Measurements from ENCODE around the gene CIDEB.

The CIDEB gene

DNA sequence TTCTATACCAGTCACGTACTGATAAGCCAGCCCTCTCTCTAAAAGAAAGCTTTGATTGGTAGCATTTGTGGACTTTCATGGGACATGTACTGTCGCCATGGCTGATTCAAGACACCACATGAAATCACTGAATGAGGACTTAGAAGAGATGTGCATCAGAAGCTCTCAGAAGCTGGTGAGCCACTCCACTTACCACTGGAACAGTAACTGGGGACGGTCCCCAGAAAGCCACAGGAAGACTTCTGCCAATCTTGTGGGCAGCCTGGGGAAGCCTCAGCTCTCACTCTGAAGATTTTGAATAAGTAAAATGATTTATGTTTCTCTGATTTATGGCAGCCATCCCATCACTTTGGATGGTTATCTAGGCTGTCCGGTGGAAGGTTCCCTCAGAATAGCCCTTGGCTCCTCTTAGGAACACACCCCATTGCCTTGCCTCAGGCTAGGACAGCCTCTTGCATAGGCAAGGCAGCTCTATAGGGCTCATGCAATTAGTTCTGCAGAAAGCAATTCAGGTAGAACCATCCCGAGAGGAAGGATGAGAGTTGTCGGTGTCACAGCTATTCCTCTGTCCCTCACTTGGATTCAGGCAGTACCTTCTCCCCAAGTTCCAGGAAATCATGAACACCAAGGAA lies 18.0 kb downstream of the CIDEB start:
- no peak for DNase-seq (ENCODE audit: low read depth)

DNA sequence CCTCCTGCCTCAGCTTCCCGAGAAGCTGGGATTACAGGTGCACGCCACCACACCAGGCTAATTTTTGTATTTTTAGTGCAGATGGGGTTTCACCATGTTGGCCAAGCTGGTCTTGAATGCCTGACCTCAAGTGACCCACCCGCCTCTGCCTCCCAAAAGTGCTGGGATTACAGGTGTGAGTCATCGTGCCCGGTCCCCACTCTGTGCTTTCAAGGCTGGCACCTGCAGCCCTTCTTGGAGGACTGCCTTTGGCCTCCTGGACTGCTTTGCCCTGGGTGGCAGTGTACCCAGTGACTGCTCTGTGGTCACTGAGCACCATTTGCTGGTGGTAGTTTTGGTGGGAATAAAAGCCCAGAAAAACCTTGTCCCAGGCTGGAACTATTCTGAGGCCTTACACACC lies 20.8 kb downstream of the CIDEB start:
- no peak for DNase-seq (ENCODE audit: low read depth)
- TF ChIP-seq, protein P1, sequence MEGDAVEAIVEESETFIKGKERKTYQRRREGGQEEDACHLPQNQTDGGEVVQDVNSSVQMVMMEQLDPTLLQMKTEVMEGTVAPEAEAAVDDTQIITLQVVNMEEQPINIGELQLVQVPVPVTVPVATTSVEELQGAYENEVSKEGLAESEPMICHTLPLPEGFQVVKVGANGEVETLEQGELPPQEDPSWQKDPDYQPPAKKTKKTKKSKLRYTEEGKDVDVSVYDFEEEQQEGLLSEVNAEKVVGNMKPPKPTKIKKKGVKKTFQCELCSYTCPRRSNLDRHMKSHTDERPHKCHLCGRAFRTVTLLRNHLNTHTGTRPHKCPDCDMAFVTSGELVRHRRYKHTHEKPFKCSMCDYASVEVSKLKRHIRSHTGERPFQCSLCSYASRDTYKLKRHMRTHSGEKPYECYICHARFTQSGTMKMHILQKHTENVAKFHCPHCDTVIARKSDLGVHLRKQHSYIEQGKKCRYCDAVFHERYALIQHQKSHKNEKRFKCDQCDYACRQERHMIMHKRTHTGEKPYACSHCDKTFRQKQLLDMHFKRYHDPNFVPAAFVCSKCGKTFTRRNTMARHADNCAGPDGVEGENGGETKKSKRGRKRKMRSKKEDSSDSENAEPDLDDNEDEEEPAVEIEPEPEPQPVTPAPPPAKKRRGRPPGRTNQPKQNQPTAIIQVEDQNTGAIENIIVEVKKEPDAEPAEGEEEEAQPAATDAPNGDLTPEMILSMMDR (conservative IDR thresholded peaks at IDR 0.05; ENCODE audit: control insufficient read depth, insufficient read depth, low read depth, low read length): no peak
- no peak overlapping the region for H3K4me3 ChIP-seq (ENCODE audit: control insufficient read depth, low read depth, low read length)

More for the DNA sequence above, 18.0 kb downstream of the CIDEB start:
- TF ChIP-seq, protein P1 (conservative IDR thresholded peaks at IDR 0.05; ENCODE audit: control insufficient read depth, insufficient read depth, low read depth, low read length): no peak
- H3K4me3 ChIP-seq (ENCODE audit: control insufficient read depth, low read depth, low read length): no peak overlapping the region

DNA sequence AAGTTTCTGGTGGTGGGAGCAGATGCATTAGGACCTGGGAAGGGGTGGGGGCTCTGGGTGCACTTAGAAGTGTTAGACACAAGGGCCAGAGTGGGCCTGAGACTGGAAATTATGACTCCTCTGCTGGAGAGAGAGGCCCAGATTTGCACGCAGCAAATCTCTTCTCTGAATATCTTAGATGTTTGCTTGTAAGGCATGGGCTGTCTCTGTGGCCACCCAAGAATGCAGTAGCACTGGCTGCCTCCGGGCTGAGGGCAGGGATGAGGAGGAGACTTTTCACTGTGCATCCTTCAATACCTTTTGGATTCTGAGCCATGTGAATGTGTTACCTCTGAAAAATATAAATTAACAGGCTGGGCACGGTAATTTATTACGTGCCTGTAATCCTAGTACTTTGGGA lies 22.4 kb downstream of the CIDEB start:
- H3K4me3 ChIP-seq (ENCODE audit: control insufficient read depth, low read depth, low read length): no peak overlapping the region
- DNase-seq (ENCODE audit: low read depth): no peak
- TF ChIP-seq, protein P1 (conservative IDR thresholded peaks at IDR 0.05; ENCODE audit: control insufficient read depth, insufficient read depth, low read depth, low read length): no peak

DNA sequence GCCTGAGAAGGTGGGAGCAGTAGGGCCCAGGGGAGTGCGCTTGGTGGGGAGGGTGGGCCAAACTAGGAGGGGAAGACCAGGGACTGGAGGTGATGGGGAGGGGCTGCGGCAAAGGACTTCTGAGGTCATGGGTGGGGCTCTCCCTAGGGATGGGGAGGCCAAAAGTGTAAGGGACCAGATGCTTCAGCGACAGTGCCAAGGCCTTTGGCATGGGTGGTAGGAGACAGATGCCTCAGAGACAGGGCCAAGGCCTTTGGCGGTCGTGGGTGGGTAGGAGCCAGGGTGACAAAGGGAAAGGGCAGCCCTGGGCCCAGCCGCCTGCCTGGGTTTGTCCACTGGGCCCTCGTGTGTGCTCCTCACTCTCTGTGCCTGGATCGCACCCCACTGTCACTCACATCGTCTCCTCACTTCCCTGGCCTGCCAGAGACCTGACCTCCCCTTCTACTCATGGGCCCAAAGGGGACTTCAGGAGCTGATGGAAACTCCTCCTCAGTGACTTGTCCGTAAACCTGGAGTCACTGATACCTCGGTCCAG lies 23.2 kb downstream of the CIDEB start:
- H3K4me3 ChIP-seq (ENCODE audit: control insufficient read depth, low read depth, low read length): no peak overlapping the region
- DNase-seq (ENCODE audit: low read depth): no peak
- TF ChIP-seq, protein P1 (conservative IDR thresholded peaks at IDR 0.05; ENCODE audit: control insufficient read depth, insufficient read depth, low read depth, low read length): no peak

DNA sequence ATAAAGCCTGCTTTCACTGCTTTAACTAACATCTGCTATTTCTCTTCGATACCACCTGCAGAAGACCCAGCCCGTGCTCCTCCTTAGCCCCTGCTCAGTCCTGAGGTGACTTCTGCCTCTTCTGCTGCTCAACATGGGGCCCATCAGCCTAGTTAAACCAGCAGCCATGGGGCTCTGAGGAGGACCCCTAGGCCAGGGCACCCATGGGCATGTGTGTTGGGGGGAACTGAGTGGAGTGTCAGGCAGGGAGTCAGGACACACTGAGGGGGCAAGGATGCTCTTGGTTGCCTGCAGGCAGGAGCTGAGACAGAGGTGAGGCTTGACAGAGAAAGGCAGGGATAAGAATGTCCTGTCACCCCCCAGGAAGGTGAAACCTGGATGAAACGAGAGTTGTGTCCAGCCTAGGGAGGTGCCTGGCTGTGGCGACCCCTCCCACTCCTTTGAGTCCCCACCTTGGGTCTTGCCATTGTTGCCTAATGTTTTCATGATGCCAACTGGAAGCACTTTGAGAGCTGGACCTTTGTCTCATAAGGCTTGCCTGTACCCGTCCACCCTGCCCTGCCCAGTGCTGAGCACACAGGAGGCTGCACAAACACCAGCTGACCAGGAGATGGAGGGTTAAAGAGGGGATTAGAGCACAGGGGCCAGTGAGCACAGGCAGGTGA lies 23.8 kb downstream of the CIDEB start:
- no peak for DNase-seq (ENCODE audit: low read depth)
- TF ChIP-seq, protein P1 (conservative IDR thresholded peaks at IDR 0.05; ENCODE audit: control insufficient read depth, insufficient read depth, low read depth, low read length): no peak
- H3K4me3 ChIP-seq (ENCODE audit: control insufficient read depth, low read depth, low read length): no peak overlapping the region

DNA sequence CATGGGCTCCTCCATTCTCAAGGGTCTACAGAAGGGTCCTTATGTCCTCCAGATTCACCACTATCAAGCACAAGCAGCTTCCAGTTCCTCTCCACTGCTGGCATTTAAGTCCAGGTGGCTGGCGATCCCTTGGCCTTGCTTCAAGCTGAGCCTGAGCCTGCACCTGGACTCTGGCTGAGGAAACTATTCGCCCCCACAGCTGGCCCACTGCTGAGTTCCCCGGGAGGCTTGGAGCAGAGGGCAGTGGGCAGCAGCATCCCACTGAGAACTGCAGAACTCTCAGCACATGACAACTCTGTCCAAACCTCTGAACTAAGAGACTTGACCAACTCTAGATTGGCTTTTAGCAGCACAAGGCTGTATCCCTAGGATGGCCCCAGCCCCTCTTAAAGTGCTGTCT lies 25.0 kb downstream of the CIDEB start:
- H3K4me3 ChIP-seq (ENCODE audit: control insufficient read depth, low read depth, low read length): no peak overlapping the region
- no peak for DNase-seq (ENCODE audit: low read depth)
- TF ChIP-seq, protein P1 (conservative IDR thresholded peaks at IDR 0.05; ENCODE audit: control insufficient read depth, insufficient read depth, low read depth, low read length): no peak

Data from fibroblast of mammary gland (primary cell).